GM13977 (cell line): ENCODE measurements around the gene MAPKAPK2.
"Not testable (repeated sequence)": the region's sequence is repeated elsewhere in the genome, so short reads cannot be mapped to it uniquely, and the experiment has no call there.

ENCODE experiments used
- DNase-seq: peaks from one replicate; pipeline ENCODE4 v3.0.0; 2012; ENCODE audit warnings: low spot score
- CTCF ChIP-seq: IDR thresholded peaks from 2 replicates; pipeline ENCODE4 v1.5.1; 2012; ENCODE audit warnings: mild to moderate bottlenecking, control low read depth; ENCODE audit not compliant: insufficient read depth; ENCODE audit errors: extremely low read depth, missing control alignments
- in situ Hi-C: fragments of 300-500 bp; cut with MboI; formaldehyde crosslinking; loops from one replicate; pipeline ENCODE4 v1.12.0; 2022; ENCODE audit warnings: low sequenced_read_pairs, low pct_unique_long_range_greater_than_20kb, mixed read lengths, inconsistent platforms; ENCODE audit not compliant: unreplicated experiment

MAPKAPK2 gene

GRCh38 chr1:206771338-206771692 lies 86.6 kb downstream of the MAPKAPK2 start:
- in situ Hi-C loops: no loop called here
- no peak for TF ChIP-seq CTCF

GRCh38 chr1:206772243-206772937 lies 87.7 kb downstream of the MAPKAPK2 start, which contains the start of gene IL10:
Gene IL10, minus strand, starts transcription at chr1:206772494. Its CDS starts 59 bp downstream, at chr1:206772435.
- no peak for TF ChIP-seq CTCF
- DNase-seq: no peak
- in situ Hi-C loops: no loop called here

More at GRCh38 chr1:206771338-206771692, 86.6 kb downstream of the MAPKAPK2 start:
- no peak for DNase-seq

GRCh38 chr1:206774093-206774492 lies 89.4 kb downstream of the MAPKAPK2 start:
- TF ChIP-seq CTCF: no peak
- in situ Hi-C loops: no loop called here
- DNase-seq: no peak

- no peak for DNase-seq
- TF ChIP-seq CTCF: no peak
- in situ Hi-C loops: no loop called here
Measured at GRCh38 chr1:206776229-206776628, 91.5 kb downstream of the MAPKAPK2 start.

- in situ Hi-C loops: no loop called here
Measured at GRCh38 chr1:206778031-206778430, 93.3 kb downstream of the MAPKAPK2 start.

GRCh38 chr1:206778911-206779310 lies 94.2 kb downstream of the MAPKAPK2 start:
- in situ Hi-C loops, DNase-seq: not testable (repeated sequence)

More at GRCh38 chr1:206778031-206778430, 93.3 kb downstream of the MAPKAPK2 start:
- DNase-seq: no peak
- TF ChIP-seq CTCF: no peak

GRCh38 chr1:206779638-206780037 lies 94.9 kb downstream of the MAPKAPK2 start:
- in situ Hi-C loops: no loop called here
- no peak for TF ChIP-seq CTCF
- no peak for DNase-seq
